ENCODE measurements around the gene VAC14. TPM values are rescaled to one million over a fixed set of nuclear protein-coding genes. Genes with fewer than 3 reads are reported as not detected.

Gene VAC14
- total RNA-seq = 34.2 and 66.3 TPM in 2 replicates

DNA sequence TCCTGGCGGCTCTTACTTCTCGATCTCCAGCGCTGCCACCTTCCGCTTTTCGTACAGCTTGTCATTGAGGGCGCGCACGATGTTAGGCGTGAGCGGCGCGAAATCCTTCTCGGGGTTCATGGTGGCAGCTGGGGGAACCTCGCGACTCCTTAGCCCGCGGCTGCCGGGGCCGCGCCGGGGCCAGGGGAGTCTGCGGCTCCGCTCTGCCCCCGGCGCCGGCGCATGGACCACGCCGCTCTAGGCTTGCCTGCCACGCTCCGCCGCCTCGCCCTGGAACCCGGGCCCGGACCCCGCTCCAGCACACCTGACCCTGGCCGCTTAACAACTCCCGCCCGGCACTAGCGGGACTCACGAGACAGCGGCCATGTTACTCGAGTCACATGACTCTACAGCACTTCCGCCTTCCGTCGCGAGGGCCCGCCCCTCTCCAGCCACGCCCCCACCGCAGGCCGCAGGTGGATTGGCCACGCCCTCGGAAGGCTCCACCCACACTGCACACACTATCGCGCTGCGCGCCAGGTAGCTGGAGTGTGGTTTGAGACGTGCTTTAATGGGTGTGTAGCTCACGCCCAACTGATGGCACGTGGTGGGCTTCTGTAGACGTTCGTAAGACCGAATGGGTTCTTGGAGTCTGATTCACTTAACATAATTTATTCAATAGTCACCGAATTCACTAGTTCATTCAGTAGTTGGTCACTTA, at the start of gene VAC14:
Gene VAC14 (minus strand): TSS at position 378 of the 700 bp plus-strand sequence. CDS start 258 bp downstream, at position 120.

DNA sequence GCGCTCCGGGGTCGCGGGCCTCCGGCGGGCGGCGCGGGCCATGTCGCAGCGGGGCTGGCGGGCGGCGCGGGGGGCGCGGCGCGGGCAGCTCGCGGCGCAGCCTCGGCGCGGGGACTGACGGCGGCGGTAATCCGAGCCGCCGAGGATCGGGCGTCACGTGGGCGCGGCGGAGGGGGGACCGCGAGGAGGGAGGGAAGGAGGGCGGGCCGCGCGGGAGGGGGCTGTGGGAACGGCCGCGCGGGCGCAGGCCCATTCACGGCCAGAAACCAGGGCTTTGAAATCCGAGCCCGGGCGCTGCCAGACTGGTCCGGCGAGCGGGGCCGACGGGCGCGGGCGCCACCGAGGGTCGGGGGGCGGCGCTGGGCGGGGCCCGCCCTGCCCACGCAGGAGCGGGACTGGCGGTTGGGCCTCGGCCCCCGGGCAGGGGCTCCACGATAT, 115.0 kb downstream of the VAC14 start, which contains the start of gene MTSS2:
Gene MTSS2 (minus strand): TSS at position 116 of the 438 bp plus-strand sequence. CDS start 262 bp downstream, outside the sequence.

DNA sequence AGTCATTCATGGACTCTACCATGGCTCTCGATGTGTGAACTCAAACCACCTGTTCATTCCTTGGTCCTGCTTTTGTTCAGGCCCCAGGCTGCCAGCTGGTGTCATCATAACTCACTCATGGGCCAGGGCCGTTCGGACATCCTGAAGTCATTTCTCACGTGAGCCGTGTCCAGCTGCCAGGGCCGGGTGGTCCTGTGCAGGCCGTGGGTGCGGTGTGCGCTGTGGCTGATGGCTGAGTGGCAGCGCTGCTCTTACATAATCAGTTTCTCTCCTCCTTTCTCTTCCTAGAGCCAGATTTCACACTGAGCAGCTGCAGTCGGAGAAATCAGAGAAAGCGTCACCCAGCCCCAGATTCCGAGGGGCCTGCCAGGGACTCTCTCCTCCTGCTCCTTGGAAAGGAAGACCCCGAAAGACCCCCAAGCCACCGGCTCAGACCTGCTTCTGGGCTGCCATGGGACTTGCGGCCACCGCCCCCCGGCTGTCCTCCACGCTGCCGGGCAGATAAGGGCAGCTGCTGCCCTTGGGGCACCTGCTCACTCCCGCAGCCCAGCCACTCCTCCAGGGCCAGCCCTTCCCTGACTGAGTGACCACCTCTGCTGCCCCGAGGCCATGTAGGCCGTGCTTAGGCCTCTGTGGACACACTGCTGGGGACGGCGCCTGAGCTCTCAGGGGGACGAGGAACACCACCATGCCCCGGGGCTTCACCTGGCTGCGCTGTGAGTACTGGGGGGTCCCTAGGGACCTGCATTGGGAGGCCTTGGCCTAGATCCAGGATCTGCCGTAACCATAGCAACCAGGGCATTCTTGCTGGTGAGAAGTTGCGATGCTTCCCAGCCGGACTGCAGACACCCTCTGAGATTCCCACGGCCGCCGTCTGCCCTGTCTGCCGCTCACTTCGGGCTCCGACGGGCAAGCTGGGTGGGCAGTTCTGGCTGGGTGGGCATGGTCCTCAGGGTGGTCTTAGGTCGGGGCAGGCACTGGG, 154.4 kb downstream of the VAC14 start, which contains the start of gene IL34:
Gene IL34 (plus strand): TSS at position 300 of the 982 bp plus-strand sequence. CDS start 389 bp downstream, at position 689.

Other genes with a start within 250 kb of the VAC14 start
- gene IL34, start 154.6 kb downstream of the VAC14 start, total RNA-seq = 4.5 and 12.4 TPM in 2 replicates
- 37.8 and 55.6 TPM in 2 replicates for gene MTSS2, start 115.1 kb downstream of the VAC14 start, total RNA-seq